ENCODE results near the gene ZACN.

- TF ChIP-seq CTCF (IDR thresholded peaks at IDR 0.05; ENCODE audit: insufficient read depth, low read length, poor library complexity, severe bottlenecking) (no peak), EZH2phosphoT487 (conservative IDR thresholded peaks at IDR 0.05; ENCODE audit: low read length) (no peak)
These were observed 30.9 kb upstream of the ZACN start for GRCh38 chr17:76048025-76048605.
